Peyer's patch (tissue), 4 donors: ENCODE results near the gene VSIG1.

ENCODE experiments used
- CTCF ChIP-seq, 6 experiments: fragments of 450-650 bp in 4 of 6; fragments of 200-600 bp in 2 of 6; sonication (generic) in 1 of 6; IDR thresholded peaks; one replicate each; pipeline ENCODE4 v1.5.1; 2017 to 2019; ENCODE audit warnings: antibody characterized with exemption in 6 of 6, mild to moderate bottlenecking in 3 of 6, moderate library complexity in 1 of 6
- POLR2A ChIP-seq, 2 donors: fragments of 450-650 bp; IDR thresholded peaks; one replicate each; pipeline ENCODE4 v1.5.1; 2017; ENCODE audit warnings: antibody characterized with exemption in 2 of 2, mild to moderate bottlenecking in 2 of 2, moderate library complexity in 2 of 2

- TF ChIP-seq CTCF (IDR thresholded peaks at IDR 0.05) (no peak), POLR2A (IDR thresholded peaks at IDR 0.05) (no peak)
These were observed 8.4 kb downstream of the VSIG1 start for GRCh38 chrX:108053218-108053617.
